RKO (cell line): ENCODE measurements around the gene NUDT1.

ENCODE experiments used
- DNase-seq: peaks from one replicate; pipeline ENCODE4 v3.0.0-alpha.2; 2016; ENCODE audit warnings: low spot score

The NUDT1 gene

GRCh38 chr7:2299131-2299829 lies 57.3 kb downstream of the NUDT1 start:
- no peak for DNase-seq

- no peak for DNase-seq
These were observed 58.0 kb downstream of the NUDT1 start for GRCh38 chr7:2299870-2300512.
